DND-41 (cell line): Measurements from ENCODE around the gene COBL.

ENCODE experiments used
- ATAC-seq: fragments of 200-7000 bp; cut with Tn5 transposase; 3 replicates; pipeline ENCODE4 v1.9.1; 2021; ENCODE audit warnings: low read depth; ENCODE audit not compliant: insufficient read depth
- DNase-seq: peaks from one replicate; pipeline ENCODE4 v3.0.0-alpha.2; 2020
- H2AFZ ChIP-seq: 2 replicates; pipeline ENCODE4 v1.6.0; 2012; ENCODE audit warnings: low read depth, low read length
- H3K27ac ChIP-seq: 2 replicates; pipeline ENCODE4 v1.5.1; 2012; ENCODE audit warnings: low read length, inconsistent platforms
- H3K27me3 ChIP-seq: fragments of 200-600 bp; sonication (generic); 2 replicates; pipeline ENCODE4 v1.6.0; 2012; ENCODE audit warnings: low read length, mild to moderate bottlenecking, inconsistent platforms; ENCODE audit not compliant: insufficient read depth, poor library complexity
- H3K36me3 ChIP-seq: 2 replicates; pipeline ENCODE4 v1.5.1; 2012; ENCODE audit warnings: low read length, inconsistent platforms; ENCODE audit not compliant: insufficient read depth
- H3K4me1 ChIP-seq: 2 replicates; pipeline ENCODE4 v1.5.1; 2012; ENCODE audit warnings: mild to moderate bottlenecking, low read length; ENCODE audit not compliant: insufficient read depth
- H3K4me2 ChIP-seq: 2 replicates; pipeline ENCODE4 v1.6.0; 2012; ENCODE audit warnings: mild to moderate bottlenecking, moderate library complexity, low read length, inconsistent platforms; ENCODE audit not compliant: insufficient read depth
- H3K4me3 ChIP-seq, 2 experiments: fragments of 200-600 bp in 1 of 2; shearing (Covaris generic) in 1 of 2; 2 replicates each; pipeline ENCODE4 v1.5.1; 2012 to 2016; ENCODE audit warnings: inconsistent platforms in 2 of 2, low read length in 2 of 2, mild to moderate bottlenecking in 2 of 2, low read depth in 1 of 2, moderate library complexity in 1 of 2
- H3K79me2 ChIP-seq: 2 replicates; pipeline ENCODE4 v1.6.0; 2012; ENCODE audit warnings: low read length, inconsistent platforms; ENCODE audit not compliant: insufficient read depth
- H3K9ac ChIP-seq: 2 replicates; pipeline ENCODE4 v1.6.0; 2012; ENCODE audit warnings: low read depth, mild to moderate bottlenecking, inconsistent platforms, low read length, moderate library complexity
- H3K9me3 ChIP-seq: 2 replicates; pipeline ENCODE4 v1.5.1; 2012; ENCODE audit warnings: low read length, moderate library complexity, mild to moderate bottlenecking, inconsistent platforms; ENCODE audit not compliant: insufficient read depth, severe bottlenecking
- H4K20me1 ChIP-seq: 2 replicates; pipeline ENCODE4 v1.6.0; 2012; ENCODE audit warnings: low read length; ENCODE audit not compliant: insufficient read depth
- CTCF ChIP-seq: IDR thresholded peaks from 2 replicates; pipeline ENCODE4 v1.5.1; 2012; ENCODE audit warnings: borderline replicate concordance, low read length, moderate library complexity, mild to moderate bottlenecking; ENCODE audit not compliant: poor library complexity, severe bottlenecking; ENCODE audit errors: extremely low read depth
- EZH2 ChIP-seq: IDR thresholded peaks from 3 replicates; pipeline ENCODE4 v1.6.1; 2012; ENCODE audit warnings: borderline replicate concordance, low read depth, mild to moderate bottlenecking, moderate library complexity, low read length, inconsistent platforms; ENCODE audit not compliant: severe bottlenecking

The COBL gene

GRCh38 chr7:51053160-51053925, 263.3 kb downstream of the COBL start:
- no peaks in the 10 kb centered on the region for H3K4me1 ChIP-seq

GRCh38 chr7:51046482-51046881, 270.1 kb downstream of the COBL start:
- no peaks in the 10 kb centered on the region for H3K4me1 ChIP-seq
- H3K36me3 ChIP-seq = no peaks in the 10 kb centered on the region
- no peak for DNase-seq
- no peak overlapping the region for H3K27ac ChIP-seq
- no peak overlapping the region for H3K4me3 ChIP-seq
- H2AFZ ChIP-seq = no peak overlapping the region
- H3K79me2 ChIP-seq = no peaks in the 10 kb centered on the region
- no peaks in the 10 kb centered on the region for H3K9me3 ChIP-seq
- no peak for ATAC-seq
- no peak overlapping the region for H3K9ac ChIP-seq
- no peaks in the 10 kb centered on the region for H4K20me1 ChIP-seq
- no peak overlapping the region for H3K4me2 ChIP-seq
- TF ChIP-seq CTCF = no peak
- TF ChIP-seq EZH2 = no peak
- H3K27me3 ChIP-seq = peaks cover 13% of the 10 kb centered on the region

More at GRCh38 chr7:51053160-51053925, 263.3 kb downstream of the COBL start:
- H3K9ac ChIP-seq = no peak overlapping the region
- H3K36me3 ChIP-seq = no peaks in the 10 kb centered on the region
- H3K4me3 ChIP-seq = no peak overlapping the region
- no peaks in the 10 kb centered on the region for H3K27me3 ChIP-seq
- H3K9me3 ChIP-seq = no peaks in the 10 kb centered on the region
- no peak overlapping the region for H3K27ac ChIP-seq
- H3K4me2 ChIP-seq = no peak overlapping the region
- ATAC-seq (no peak), DNase-seq (no peak)
- no peak overlapping the region for H2AFZ ChIP-seq
- TF ChIP-seq EZH2 (no peak), CTCF (no peak)
- H4K20me1 ChIP-seq = no peaks in the 10 kb centered on the region
- no peaks in the 10 kb centered on the region for H3K79me2 ChIP-seq

DNA sequence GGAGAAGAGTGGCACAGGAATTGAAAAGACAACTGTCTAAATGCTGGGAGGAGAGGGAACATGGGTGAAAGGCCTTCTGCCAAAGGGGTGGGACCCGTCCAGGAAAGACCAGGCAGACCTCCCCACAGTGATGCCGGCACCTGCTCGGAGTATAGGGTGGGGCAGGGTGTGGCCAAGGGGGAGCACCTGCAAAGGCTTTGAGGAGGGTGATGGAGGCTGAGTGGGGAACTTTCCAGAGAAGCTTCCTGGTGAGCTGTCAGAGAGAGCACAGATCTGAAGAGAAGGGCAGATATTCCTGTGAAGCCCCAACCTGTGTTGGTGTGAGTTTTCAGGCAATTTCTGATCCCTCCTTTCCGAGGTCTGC, 270.5 kb downstream of the COBL start:
- ATAC-seq (no peak), DNase-seq (no peak)
- H3K9me3 ChIP-seq = no peaks in the 10 kb centered on the region
- no peaks in the 10 kb centered on the region for H3K4me1 ChIP-seq
- no peaks in the 10 kb centered on the region for H3K36me3 ChIP-seq
- no peak overlapping the region for H3K4me3 ChIP-seq
- no peaks in the 10 kb centered on the region for H3K79me2 ChIP-seq
- H2AFZ ChIP-seq = no peak overlapping the region
- H4K20me1 ChIP-seq = no peaks in the 10 kb centered on the region
- no peak overlapping the region for H3K27ac ChIP-seq
- peaks cover 13% of the 10 kb centered on the region for H3K27me3 ChIP-seq
- TF ChIP-seq EZH2 (no peak), CTCF (no peak)
- no peak overlapping the region for H3K4me2 ChIP-seq
- H3K9ac ChIP-seq = no peak overlapping the region
